ENCODE results near the gene FGF12. TPM values are rescaled to one million over a fixed set of nuclear protein-coding genes. Genes with fewer than 3 reads are reported as not detected.

The FGF12 gene
- polyA plus RNA-seq, 1 of the 3 experiments (the other 2 are of a cell fraction) = 0.30 TPM

- Histone ChIP-seq H3K79me2 (ENCODE audit: insufficient read depth) (no peaks in the 10 kb centered on the region), H3K27me3 (ENCODE audit: insufficient read depth) (no peaks in the 10 kb centered on the region), H3K9me2 (no peaks in the 10 kb centered on the region), H2AFZ (ENCODE audit: low read depth) (no peak overlapping the region), H3K27ac (ENCODE audit: low read depth in 2 of 2, low read length in 1 of 2) (no peak overlapping the region), H3F3A (replicated peaks; ENCODE audit: insufficient read depth) (no peaks in the 10 kb centered on the region), H3K4me1 (ENCODE audit: control insufficient read depth in 1 of 2, insufficient read depth in 2 of 2, low read depth in 1 of 2, low read length in 1 of 2) (no peaks in the 10 kb centered on the region), H3K9me3 (no peaks in the 10 kb centered on the region), H3K36me3 (replicated peaks in 1 of 2; ENCODE audit: control insufficient read depth in 1 of 2, insufficient read depth in 2 of 2, low read length in 1 of 2) (no peaks in the 10 kb centered on the region), H3K4me3 (ENCODE audit: low read depth in 2 of 2, low read length in 1 of 2) (no peak overlapping the region), H3K9ac (no peak overlapping the region), H3K4me2 (no peak overlapping the region), H4K20me1 (ENCODE audit: insufficient read depth) (no peaks in the 10 kb centered on the region)
- TF ChIP-seq CHD2 (IDR thresholded peaks at IDR 0.05; ENCODE audit: low read length, partially characterized antibody) (no peak), CTCF (IDR thresholded peaks at IDR 0.05) (no peak), EZH2phosphoT487 (IDR thresholded peaks at IDR 0.05; ENCODE audit: borderline replicate concordance, low read depth) (no peak), EP300 (IDR thresholded peaks at IDR 0.05; ENCODE audit: borderline replicate concordance in 1 of 2, low read depth in 1 of 2, low read length in 1 of 2) (no peak), TAF1 (IDR thresholded peaks at IDR 0.05; ENCODE audit: borderline replicate concordance, low read depth, low read length) (no peak), TCF12 (IDR thresholded peaks at IDR 0.05) (no peak), USF1 (IDR thresholded peaks at IDR 0.05; ENCODE audit: borderline replicate concordance, low read depth) (no peak), RAD21 (IDR thresholded peaks at IDR 0.05; ENCODE audit: low read length) (no peak), PBX3 (IDR thresholded peaks at IDR 0.05) (no peak), TEAD4 (IDR thresholded peaks at IDR 0.05; ENCODE audit: borderline replicate concordance, insufficient read depth) (no peak)
- DNase-seq = no peak
- ChIA-PET POLR2A (no interaction called here), CTCF (no interaction called here)
These were observed 375.2 kb downstream of the FGF12 start for GRCh38 chr3:192352142-192352541.

- no peak for TF ChIP-seq ZBTB33 (IDR thresholded peaks at IDR 0.05; ENCODE audit: borderline replicate concordance, low read depth)
- no peak for TF ChIP-seq NFIC (IDR thresholded peaks at IDR 0.05; ENCODE audit: borderline replicate concordance)
- TF ChIP-seq EZH2phosphoT487 (IDR thresholded peaks at IDR 0.05; ENCODE audit: borderline replicate concordance, low read depth) = no peak
- TF ChIP-seq CTCF (IDR thresholded peaks at IDR 0.05) = no peak
- TF ChIP-seq FOSL2 (IDR thresholded peaks at IDR 0.05; ENCODE audit: borderline replicate concordance, low read depth) = no peak
- TF ChIP-seq SIN3A (IDR thresholded peaks at IDR 0.05; ENCODE audit: borderline replicate concordance, low read depth, low read length) = no peak
- no peak for TF ChIP-seq RXRA (IDR thresholded peaks at IDR 0.05; ENCODE audit: borderline replicate concordance, low read depth)
- no peak for TF ChIP-seq FOXJ3 (CRISPR knock-in tag; IDR thresholded peaks at IDR 0.05)
- no peak for TF ChIP-seq TAF1 (IDR thresholded peaks at IDR 0.05; ENCODE audit: borderline replicate concordance, low read depth, low read length)
- no peak for TF ChIP-seq FOXM1 (IDR thresholded peaks at IDR 0.05; ENCODE audit: low read depth)
These were observed 375.9 kb downstream of the FGF12 start for GRCh38 chr3:192351441-192351840.

More at GRCh38 chr3:192351441-192351840, 375.9 kb downstream of the FGF12 start:
- Histone ChIP-seq H3K4me1 (ENCODE audit: control insufficient read depth in 1 of 2, insufficient read depth in 2 of 2, low read depth in 1 of 2, low read length in 1 of 2) (no peaks in the 10 kb centered on the region), H3K4me3 (ENCODE audit: low read depth in 2 of 2, low read length in 1 of 2) (no peak overlapping the region), H3K9me2 (no peaks in the 10 kb centered on the region), H2AFZ (ENCODE audit: low read depth) (no peak overlapping the region), H3K9ac (no peak overlapping the region), H4K20me1 (ENCODE audit: insufficient read depth) (no peaks in the 10 kb centered on the region), H3K27me3 (ENCODE audit: insufficient read depth) (no peaks in the 10 kb centered on the region), H3K27ac (ENCODE audit: low read depth in 2 of 2, low read length in 1 of 2) (no peak overlapping the region), H3F3A (replicated peaks; ENCODE audit: insufficient read depth) (no peaks in the 10 kb centered on the region), H3K79me2 (ENCODE audit: insufficient read depth) (no peaks in the 10 kb centered on the region), H3K4me2 (no peak overlapping the region), H3K36me3 (replicated peaks in 1 of 2; ENCODE audit: control insufficient read depth in 1 of 2, insufficient read depth in 2 of 2, low read length in 1 of 2) (no peaks in the 10 kb centered on the region), H3K9me3 (no peaks in the 10 kb centered on the region)
- no peak for DNase-seq
- POLR2A ChIA-PET = no interaction called here
- 7% methylated on average over 3 of the region's 3 CpGs for WGBS (ENCODE audit: low lambda C conversion rate)
- CTCF ChIA-PET = interaction anchor here (0.6 to 1.6 kb wide), 2 partner anchors 19 to 44 kb away, joined by 3 to 5 read pairs; no protein-coding TSS in a partner anchor
